Daoy (cell line): ENCODE data around the gene PRR7. TPM values are rescaled to one million over a fixed set of nuclear protein-coding genes. Genes with fewer than 3 reads are reported as not detected.
A peak's percentile ranks its signal among the peaks of the same experiment; 100 is the strongest.

Experiments used
- DNase-seq: peaks from one replicate; pipeline ENCODE4 v3.0.0-alpha.2; 2015; ENCODE audit warnings: low read depth
- total RNA-seq: library from RNA; depleted of rRNA; stranded (reverse); fragments of >200 nt; shearing (Covaris generic); gene quantifications from 2 replicates; pipeline ENCODE4 v1.2.3, GENCODE V29; 2014

The PRR7 gene
- total RNA-seq, 1 experiment from 2014 or later: 21.4 TPM

- DNase-seq: no peak
Observed at GRCh38 chr5:177450667-177451424, 4.2 kb downstream of the PRR7 start.

DNA sequence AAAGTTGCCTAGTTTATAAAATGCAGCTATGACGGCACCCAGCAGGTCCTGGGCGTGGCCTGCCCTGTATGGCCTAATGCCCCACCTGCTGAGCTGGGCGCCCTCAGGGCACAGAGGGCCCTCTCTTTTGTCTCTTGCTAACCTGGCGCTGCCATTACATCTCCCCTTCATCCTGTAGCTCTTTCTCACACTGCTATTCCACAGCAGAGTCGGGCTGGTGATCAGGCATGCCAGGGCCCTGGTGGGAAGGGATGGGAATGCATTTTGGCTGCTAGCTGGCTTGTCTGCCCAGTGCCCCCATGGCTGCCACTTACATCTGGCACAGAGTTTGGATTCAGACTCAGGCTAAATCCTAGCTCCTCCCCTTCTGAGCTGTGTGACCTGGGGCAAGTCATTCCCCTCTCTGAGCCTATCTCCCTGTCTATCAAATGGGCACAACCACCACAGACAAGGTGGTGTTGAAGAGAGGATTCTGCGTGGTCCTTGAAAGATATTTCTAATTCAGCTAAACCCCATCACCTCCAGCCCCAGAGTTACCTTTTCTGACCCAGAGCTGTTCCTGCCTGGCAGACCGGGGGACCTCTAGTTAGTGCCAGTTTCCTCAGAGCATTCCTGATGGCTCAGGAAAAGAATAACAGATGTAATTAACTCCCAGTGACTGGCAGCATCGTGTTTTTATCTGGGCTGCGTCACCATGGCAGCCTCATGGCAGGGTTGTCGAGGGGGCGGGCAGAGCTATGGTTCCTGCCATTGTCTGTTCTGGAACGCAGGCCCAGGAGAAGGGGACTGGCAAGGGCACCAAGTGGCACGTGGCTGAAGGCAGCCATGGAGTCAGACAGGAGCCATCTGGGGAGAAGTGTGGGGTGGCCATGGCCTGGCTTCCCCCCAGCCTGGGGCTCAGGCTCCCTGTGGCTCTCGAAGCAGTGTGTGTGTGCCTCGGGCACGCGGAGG, 6.3 kb downstream of the PRR7 start:
- DNase-seq: peak; percentile 42

- DNase-seq: peak; percentile 46
Observed at GRCh38 chr5:177453852-177454396, 7.3 kb downstream of the PRR7 start.

GRCh38 chr5:177454397-177455035, 7.9 kb downstream of the PRR7 start:
- peak; percentile 95 for DNase-seq

DNA sequence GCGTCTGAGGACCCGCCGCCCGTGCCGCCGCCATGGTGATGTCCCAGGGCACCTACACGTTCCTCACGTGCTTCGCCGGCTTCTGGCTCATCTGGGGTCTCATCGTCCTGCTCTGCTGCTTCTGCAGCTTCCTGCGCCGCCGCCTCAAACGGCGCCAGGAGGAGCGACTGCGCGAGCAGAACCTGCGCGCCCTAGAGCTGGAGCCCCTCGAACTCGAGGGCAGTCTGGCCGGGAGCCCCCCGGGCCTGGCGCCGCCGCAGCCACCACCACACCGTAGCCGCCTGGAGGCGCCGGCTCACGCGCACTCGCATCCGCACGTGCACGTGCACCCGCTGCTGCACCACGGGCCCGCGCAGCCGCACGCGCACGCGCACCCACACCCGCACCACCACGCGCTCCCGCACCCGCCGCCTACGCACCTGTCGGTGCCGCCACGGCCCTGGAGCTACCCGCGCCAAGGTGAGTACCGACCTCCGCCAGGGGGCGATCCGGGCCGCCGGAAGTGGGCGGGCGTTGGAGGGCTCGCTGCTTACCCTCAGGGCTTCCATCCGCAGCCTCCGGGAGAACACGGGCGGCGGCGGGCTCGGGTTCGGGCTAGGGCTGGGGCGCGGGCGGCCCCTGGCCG, 8.5 kb downstream of the PRR7 start:
- DNase-seq: peak; percentile 88

GRCh38 chr5:177455661-177456590, 9.3 kb downstream of the PRR7 start:
- peak; percentile 93 for DNase-seq

- no peak for DNase-seq
Observed at GRCh38 chr5:177456591-177456964, 10.0 kb downstream of the PRR7 start.

DNA sequence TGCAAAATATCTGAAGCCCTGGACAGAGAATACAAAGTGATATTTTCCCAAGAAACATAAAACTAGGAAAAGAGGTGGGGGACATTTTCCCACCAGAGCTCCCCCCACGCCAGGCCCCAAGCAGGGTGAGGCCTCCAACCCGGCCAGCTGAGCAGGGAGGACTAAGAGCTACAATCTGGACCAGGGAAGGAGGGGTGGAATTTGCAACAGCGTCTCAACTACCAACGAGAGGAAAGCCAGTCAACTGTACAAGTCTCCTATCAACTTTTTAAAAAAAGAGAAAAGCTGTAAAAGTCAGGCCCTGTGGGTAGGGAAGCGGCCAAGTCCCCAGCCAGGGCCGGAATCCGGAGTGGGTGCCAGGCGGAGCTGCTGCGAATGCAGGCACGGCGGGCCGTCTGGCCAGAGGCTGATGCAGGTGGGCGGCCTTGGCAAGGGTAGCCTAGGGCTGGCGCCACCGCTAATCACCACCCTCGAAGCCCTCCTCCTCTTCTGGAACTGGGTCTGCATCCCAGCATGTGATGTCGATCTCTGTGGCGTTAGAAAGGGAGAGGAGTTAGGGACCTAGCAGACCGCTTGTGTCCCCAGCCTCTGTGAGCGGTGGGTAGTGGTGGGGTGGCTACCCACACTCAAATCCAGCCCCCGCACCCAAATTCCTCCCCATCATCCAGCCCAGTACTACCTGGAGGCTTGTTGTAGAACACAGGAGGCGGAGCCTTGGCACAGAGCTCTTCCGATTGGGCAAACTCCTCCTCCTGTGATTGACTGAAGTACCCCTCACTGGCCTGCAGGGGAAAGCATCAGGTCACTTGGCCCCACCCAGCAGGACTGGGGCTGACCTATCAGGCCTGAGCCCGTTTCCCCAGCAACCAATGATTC, 10.6 kb downstream of the PRR7 start:
- DNase-seq: peak; percentile 96

DNA sequence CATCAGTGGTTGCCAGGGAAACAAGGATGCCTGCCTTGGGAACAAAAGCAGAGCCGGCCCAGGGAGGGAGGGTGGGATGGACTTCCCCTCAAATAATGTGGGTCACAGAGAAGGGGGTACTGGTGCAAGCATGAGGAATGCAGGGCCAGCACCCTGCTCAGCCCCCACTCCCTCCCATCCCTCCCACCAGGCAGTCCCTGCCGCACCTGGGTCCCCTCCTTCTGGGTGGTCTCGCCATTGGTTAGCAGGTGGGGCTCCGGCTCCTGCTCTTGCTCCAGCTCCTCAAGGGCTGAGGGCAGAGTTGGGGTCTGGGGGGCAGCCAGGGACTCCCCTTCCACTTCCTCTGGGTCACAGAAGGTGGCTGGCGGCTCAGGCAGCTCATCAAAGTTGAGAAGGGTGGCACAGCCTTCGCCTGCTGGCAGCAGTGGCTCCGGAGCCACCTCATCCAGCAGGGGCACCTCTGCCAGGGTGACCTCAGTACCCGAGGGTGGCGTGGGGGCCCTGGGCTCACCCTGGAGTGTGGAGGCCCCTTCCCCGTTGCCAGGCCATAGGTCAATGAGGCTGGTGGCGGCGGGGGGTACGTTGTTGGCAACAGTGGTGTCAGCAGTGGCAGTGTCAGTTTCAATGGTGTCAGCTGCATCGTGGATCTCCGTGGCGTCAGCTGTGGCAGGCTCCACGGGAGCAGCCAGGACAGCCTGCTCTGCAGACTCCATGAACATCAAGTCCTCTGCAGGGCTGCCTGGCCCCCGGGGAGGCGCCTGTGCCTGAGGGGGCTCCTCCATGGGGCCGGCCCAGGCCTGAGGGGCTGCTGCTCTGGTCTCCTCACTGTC, 11.5 kb downstream of the PRR7 start:
- DNase-seq: no peak

DNA sequence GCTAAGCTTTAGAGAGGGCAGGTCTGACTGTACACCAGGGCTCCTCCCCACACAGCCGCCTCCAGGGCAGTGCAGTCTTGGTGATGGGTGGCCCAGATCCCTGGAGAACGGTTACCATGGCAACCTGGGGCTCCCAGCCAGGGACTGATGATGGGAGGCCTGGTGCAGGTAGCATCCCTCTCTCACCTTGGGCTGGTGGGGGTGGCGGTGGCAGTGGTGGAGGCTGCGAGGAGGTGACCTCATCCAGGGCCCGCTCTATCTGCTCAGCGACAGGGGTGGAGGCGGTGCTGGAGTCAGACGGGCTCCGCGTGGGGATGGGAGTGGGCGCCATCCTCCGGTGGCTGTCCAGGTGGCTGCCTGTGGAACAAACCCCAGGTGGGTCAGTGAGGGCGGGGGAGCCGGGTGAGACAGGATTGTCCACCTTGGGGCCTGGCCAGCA, 12.3 kb downstream of the PRR7 start:
- DNase-seq: peak; percentile 44

DNA sequence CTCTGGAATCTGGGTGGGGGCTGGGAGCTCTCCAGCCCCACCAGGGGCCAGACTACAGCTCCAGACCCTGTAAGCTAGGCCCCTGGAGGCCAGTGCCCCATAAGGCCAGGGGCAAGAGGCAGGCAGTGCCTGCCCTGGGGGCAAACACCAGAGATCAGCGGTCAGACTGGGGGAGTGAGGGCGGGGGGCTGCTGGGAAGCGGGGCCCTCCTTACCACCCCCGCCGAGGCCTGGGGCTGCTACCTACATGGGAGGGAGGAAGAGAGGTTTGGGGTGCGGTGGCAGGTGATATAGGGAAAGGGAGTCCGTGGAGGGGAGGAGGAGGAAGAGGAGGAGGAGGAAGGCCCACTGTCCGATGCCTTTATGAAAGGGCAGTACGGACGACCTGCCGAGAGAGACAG, 12.7 kb downstream of the PRR7 start:
- DNase-seq: no peak

DNA sequence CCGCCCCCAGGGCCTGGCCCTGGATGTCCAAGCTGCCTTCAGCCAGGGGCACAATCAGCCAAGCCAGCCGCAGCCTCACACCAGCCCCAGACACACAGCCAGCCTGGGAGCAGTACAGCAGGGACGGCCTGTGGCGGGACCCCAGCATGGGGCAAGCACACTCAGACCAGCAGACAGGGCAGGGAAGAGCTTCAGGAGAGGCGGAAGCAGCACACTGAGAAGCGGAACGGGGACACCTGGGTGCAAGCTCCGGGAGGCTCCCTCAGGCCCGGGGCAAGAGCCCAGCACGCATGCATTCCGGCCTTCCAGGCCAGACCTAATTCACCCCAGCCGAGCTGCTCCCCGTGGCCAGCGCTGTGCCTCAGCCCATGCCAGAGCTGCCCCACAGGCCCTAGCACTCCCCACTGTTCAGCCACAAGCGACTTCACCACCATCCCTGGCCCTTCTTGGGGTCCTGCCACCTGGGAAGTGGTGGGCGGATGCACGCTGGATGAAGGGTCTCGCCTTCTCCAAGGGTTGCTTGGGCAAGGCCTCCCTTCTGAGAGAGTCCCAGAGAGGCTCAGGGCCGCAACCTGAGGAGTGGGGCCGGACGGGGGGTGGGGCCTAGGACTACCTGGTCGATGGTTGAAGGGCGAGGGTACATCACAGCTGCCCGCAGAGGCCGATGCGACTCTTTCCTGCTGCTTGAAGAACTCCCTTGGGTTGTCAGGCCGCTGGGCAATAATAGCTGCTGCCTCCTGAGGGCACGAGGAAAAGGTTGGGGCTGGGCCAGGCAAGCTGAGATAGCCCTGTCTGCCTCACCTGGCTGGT, 13.4 kb downstream of the PRR7 start:
- DNase-seq: no peak

- DNase-seq: no peak
Observed at GRCh38 chr5:177462021-177462670, 15.5 kb downstream of the PRR7 start.

DNA sequence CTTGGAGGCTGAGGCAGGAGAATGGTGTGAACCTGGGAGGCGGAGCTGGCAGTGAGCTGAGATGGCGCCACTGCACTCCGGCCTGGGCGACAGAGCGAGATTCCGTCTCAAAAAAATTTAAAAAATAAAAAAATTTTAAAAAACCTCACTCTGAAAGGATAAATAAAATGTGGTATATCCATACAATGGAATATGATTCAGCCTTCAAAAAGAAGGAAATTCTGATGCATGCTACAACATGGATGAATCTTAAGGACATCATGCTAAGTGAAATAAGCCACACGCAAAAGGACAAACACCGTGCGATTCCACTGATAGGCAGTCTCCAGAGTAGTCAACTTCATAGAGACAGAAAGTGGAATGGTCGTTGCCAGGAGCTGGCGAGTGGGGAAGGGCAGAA, 18.4 kb downstream of the PRR7 start:
- DNase-seq: no peak

DNA sequence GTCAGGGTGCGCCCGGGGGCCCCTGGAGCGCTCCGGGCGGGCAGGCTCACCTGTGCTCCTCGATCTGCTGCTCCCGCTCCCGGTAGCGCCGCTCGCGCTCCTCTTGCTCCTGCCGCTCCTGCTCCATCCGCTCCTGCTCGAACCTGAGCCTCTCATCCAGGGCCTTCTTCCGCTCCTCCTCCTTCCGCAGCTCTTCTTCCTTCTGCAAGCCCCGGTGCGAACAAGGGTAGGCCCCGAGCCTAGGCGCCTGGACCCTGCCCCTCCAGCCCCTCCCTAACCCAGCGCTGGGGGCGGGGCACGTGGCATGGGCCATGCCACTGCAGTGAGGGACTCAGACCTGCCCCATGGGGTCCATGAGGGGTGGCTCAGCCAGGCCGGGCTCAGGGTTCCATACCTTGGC, 20.2 kb downstream of the PRR7 start:
- DNase-seq: no peak

GRCh38 chr5:177467436-177467835, 20.8 kb downstream of the PRR7 start:
- no peak for DNase-seq

GRCh38 chr5:177468329-177468684, 21.7 kb downstream of the PRR7 start:
- no peak for DNase-seq
